Non-pigmented ciliary epithelial cell (primary cell): ENCODE measurements around the gene TCF12.

Experiments
- DNase-seq: peaks from one replicate; pipeline ENCODE4 v3.0.0-alpha.2; 2010; ENCODE audit warnings: low read depth

The TCF12 gene

DNA sequence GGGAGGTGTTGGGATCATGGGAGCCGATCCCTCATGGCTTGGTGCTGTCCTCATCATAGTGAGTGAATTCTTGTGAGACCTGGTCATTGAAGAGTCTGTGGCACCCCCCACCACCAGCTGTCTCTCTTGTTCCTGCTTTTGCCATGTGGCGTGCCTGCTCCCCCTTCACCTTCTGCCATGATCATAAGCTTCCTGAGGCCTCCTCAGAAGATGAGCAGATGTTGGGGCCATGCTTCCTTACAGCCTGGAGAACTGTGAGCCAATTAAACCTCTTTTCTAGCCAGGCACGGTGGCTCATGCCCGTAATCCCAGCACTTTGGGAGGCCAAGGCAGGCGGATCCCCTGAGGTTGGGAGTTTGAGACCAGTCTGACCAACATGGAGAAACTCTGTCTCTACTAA lies 420.9 kb downstream of the TCF12 start:
- DNase-seq, result no peak
